ENCODE results near the gene SLC6A1.

GRCh38 chr3:11001658-11002021 is 9.1 kb downstream of the SLC6A1 start:
- no peak for TF ChIP-seq CTCF (IDR thresholded peaks at IDR 0.05; ENCODE audit: low read depth, low read length, missing input control)
- no peak for TF ChIP-seq MAX (IDR thresholded peaks at IDR 0.05)
- TF ChIP-seq FOXA1 (IDR thresholded peaks at IDR 0.05) = no peak

All from liver (tissue), 2 donors.